CD4-positive, alpha-beta T cell (primary cell): ENCODE measurements around the gene SELPLG. TPM values are rescaled to one million over a fixed set of nuclear protein-coding genes. Genes with fewer than 3 reads are reported as not detected.
"Not testable (repeated sequence)": the region's sequence is repeated elsewhere in the genome, so short reads cannot be mapped to it uniquely, and the experiment has no call there.

Experiments
- ATAC-seq: fragments of 200-7000 bp; cut with Tn5 transposase; one replicate; pipeline ENCODE4 v1.10.0; 2022; ENCODE audit warnings: mild to moderate bottlenecking; ENCODE audit not compliant: poor library complexity
- CTCF ChIA-PET: fragments of 350-600 bp; sonication (Branson Sonifier 250); formaldehyde crosslinking; loops from one replicate; lab custom pipeline; 2021; ENCODE audit warnings: antibody characterized with exemption, inconsistent platforms; lab: Charles Lee
- POLR2A ChIA-PET: fragments of 350-600 bp; sonication (Branson Sonifier 250); formaldehyde crosslinking; loops from one replicate; lab custom pipeline; 2021; ENCODE audit warnings: antibody characterized with exemption, inconsistent platforms; lab: Charles Lee
- DNase-seq, 14 experiments: peaks; one replicate each; pipeline ENCODE4 v3.0.0-alpha.2; 2013 to 2020; ENCODE audit warnings: mixed read lengths in 2 of 14
- H3K27ac ChIP-seq, 2 donors: one replicate each; pipeline versions ENCODE4 v1.5.1 to v1.7.0; 2013; ENCODE audit warnings: low read length in 2 of 2, low read depth in 1 of 2, mild to moderate bottlenecking in 1 of 2
- H3K27me3 ChIP-seq, 2 experiments: 1 replicate in 1 of 2; 2 replicates in 1 of 2; pipeline versions ENCODE4 v1.6.1 to v1.7.0; 2013; ENCODE audit warnings: low read length in 2 of 2, control low read depth in 1 of 2, mild to moderate bottlenecking in 1 of 2, moderate library complexity in 1 of 2; ENCODE audit not compliant: insufficient read depth in 2 of 2, control insufficient read depth in 1 of 2
- H3K36me3 ChIP-seq: one replicate; pipeline ENCODE4 v1.6.1; 2013; ENCODE audit warnings: low read length, control low read depth; ENCODE audit not compliant: insufficient read depth
- H3K4me1 ChIP-seq: one replicate; pipeline ENCODE4 v1.6.1; 2013; ENCODE audit warnings: low read length, control low read depth; ENCODE audit not compliant: insufficient read depth
- H3K4me3 ChIP-seq: one replicate; pipeline ENCODE4 v1.5.1; 2013; ENCODE audit warnings: mild to moderate bottlenecking, low read length, moderate library complexity
- H3K9me3 ChIP-seq, 2 experiments: 1 replicate in 1 of 2; 2 replicates in 1 of 2; pipeline versions ENCODE4 v1.6.1 to v1.7.0; 2013; ENCODE audit warnings: low read length in 2 of 2, mild to moderate bottlenecking in 2 of 2, control low read depth in 1 of 2, moderate library complexity in 1 of 2; ENCODE audit not compliant: control insufficient read depth in 1 of 2, insufficient read depth in 1 of 2
- H3K27ac Mint-ChIP-seq: one replicate; pipeline ENCODE4 v1.8.0; 2020; ENCODE audit warnings: mixed read lengths
- H3K27me3 Mint-ChIP-seq: one replicate; pipeline ENCODE4 v1.8.0; 2021; ENCODE audit warnings: mixed read lengths
- H3K36me3 Mint-ChIP-seq: one replicate; pipeline ENCODE4 v1.8.0; 2021; ENCODE audit warnings: low read depth, mixed read lengths
- H3K4me1 Mint-ChIP-seq: one replicate; pipeline ENCODE4 v1.8.0; 2021; ENCODE audit warnings: low read depth, mixed read lengths
- H3K4me3 Mint-ChIP-seq: one replicate; pipeline ENCODE4 v1.8.0; 2020; ENCODE audit warnings: mild to moderate bottlenecking, mixed read lengths
- H3K9me3 Mint-ChIP-seq: one replicate; pipeline ENCODE4 v1.8.0; 2020; ENCODE audit warnings: mixed read lengths
- intact Hi-C, 2 experiments: fragments of 100-400 bp; cut with DNase I in 1 of 2; cut with micrococcal nuclease in 1 of 2; formaldehyde crosslinking; loops; one replicate each; pipeline versions ENCODE4 v1.15.1 to v1.9.0; 2023 to 2025; cut with DNase I, micrococcal nuclease
- total RNA-seq, 174 experiments: library from RNA in 2 of 174; stranded (reverse) in 2 of 174; gene quantifications; one replicate each; pipeline ENCODE4 v1.2.3 and lab custom pipeline; 2021 to 2026
- TF ChIP-seq, protein P1 (sequence below): fragments of 200-600 bp; IDR thresholded peaks from one replicate; pipeline ENCODE4 v1.8.0; 2022; ENCODE audit warnings: antibody characterized with exemption, mild to moderate bottlenecking

Gene SELPLG
- total RNA-seq, 2 experiments from 2014 or later = 25.7 to 27.8 TPM

GRCh38 chr12:108594323-108594903 lies 39.3 kb downstream of the SELPLG start:
- no peaks in the 10 kb centered on the region for H3K9me3 ChIP-seq
- ChIA-PET CTCF (no interaction called here), POLR2A (no interaction called here)
- intact Hi-C loops = no loop called here
- H3K9me3 Mint-ChIP-seq = no peaks in the 10 kb centered on the region
- H3K36me3 Mint-ChIP-seq = no peaks in the 10 kb centered on the region
- H3K27me3 Mint-ChIP-seq = no peaks in the 10 kb centered on the region
- H3K4me1 Mint-ChIP-seq = no peaks in the 10 kb centered on the region
- ATAC-seq = no peak
- DNase-seq = no peak
- H3K27ac Mint-ChIP-seq = no peak overlapping the region
- H3K36me3 ChIP-seq = no peaks in the 10 kb centered on the region
- no peaks in the 10 kb centered on the region for H3K27me3 ChIP-seq
- no peak overlapping the region for H3K4me3 Mint-ChIP-seq
- no peak overlapping the region for H3K4me3 ChIP-seq
- TF ChIP-seq, protein P1, sequence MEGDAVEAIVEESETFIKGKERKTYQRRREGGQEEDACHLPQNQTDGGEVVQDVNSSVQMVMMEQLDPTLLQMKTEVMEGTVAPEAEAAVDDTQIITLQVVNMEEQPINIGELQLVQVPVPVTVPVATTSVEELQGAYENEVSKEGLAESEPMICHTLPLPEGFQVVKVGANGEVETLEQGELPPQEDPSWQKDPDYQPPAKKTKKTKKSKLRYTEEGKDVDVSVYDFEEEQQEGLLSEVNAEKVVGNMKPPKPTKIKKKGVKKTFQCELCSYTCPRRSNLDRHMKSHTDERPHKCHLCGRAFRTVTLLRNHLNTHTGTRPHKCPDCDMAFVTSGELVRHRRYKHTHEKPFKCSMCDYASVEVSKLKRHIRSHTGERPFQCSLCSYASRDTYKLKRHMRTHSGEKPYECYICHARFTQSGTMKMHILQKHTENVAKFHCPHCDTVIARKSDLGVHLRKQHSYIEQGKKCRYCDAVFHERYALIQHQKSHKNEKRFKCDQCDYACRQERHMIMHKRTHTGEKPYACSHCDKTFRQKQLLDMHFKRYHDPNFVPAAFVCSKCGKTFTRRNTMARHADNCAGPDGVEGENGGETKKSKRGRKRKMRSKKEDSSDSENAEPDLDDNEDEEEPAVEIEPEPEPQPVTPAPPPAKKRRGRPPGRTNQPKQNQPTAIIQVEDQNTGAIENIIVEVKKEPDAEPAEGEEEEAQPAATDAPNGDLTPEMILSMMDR = no peak
- H3K27ac ChIP-seq = no peak overlapping the region
- no peaks in the 10 kb centered on the region for H3K4me1 ChIP-seq

GRCh38 chr12:108592033-108592909 lies 41.4 kb downstream of the SELPLG start:
- ChIA-PET POLR2A (no interaction called here), CTCF (no interaction called here)
- no peak overlapping the region for H3K27ac Mint-ChIP-seq
- H3K9me3 Mint-ChIP-seq = no peaks in the 10 kb centered on the region
- H3K4me1 Mint-ChIP-seq = no peaks in the 10 kb centered on the region
- no peak overlapping the region for H3K4me3 ChIP-seq
- ATAC-seq = no peak
- no peaks in the 10 kb centered on the region for H3K9me3 ChIP-seq
- H3K36me3 ChIP-seq = no peaks in the 10 kb centered on the region
- no peak overlapping the region for H3K27ac ChIP-seq
- no peaks in the 10 kb centered on the region for H3K27me3 ChIP-seq
- TF ChIP-seq, protein P1 = no peak
- H3K4me3 Mint-ChIP-seq = no peak overlapping the region
- intact Hi-C loops = no loop called here
- H3K4me1 ChIP-seq = no peaks in the 10 kb centered on the region
- no peak for DNase-seq
- H3K36me3 Mint-ChIP-seq = no peaks in the 10 kb centered on the region
- no peaks in the 10 kb centered on the region for H3K27me3 Mint-ChIP-seq

DNA sequence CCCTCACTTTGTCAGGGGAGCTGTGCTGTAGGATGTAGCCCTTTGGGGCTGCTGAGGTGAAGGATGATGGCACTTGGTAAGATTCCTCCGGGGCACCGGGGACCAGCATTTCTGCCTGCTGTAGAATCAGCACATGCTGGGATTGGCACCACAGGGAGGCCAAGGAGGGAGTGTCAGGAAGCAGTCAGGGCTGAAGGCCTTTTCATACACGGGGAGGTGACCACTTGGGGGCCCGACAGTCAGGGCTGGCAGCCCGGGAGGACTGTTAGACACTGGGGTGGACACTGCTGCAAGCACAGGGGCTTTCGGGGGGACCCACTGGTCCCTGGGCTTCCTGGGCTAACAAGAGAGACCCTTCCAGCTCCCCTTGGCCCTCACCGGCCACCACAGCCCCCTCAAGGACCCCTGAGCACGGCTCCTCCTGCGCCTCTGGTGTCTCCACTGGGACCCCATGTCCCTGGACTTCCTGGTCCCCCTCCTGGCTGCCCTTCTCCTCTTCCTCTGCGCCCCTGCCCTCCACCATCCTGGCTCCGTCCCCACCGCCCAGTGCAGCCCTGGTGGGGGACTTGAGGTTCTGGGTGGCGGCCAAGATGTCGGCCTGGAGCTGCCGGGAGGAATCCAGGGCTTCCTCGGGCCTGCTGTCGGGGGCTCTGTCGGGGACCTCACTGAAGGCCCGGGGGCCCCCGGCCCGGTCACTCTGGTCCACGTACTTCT lies 42.3 kb downstream of the SELPLG start:
- ATAC-seq = no peak
- TF ChIP-seq, protein P1 = no peak
- no peaks in the 10 kb centered on the region for H3K4me1 Mint-ChIP-seq
- Histone ChIP-seq H3K4me3 (no peak overlapping the region), H3K9me3 (no peaks in the 10 kb centered on the region), H3K27ac (no peak overlapping the region), H3K4me1 (no peaks in the 10 kb centered on the region), H3K27me3 (no peaks in the 10 kb centered on the region), H3K36me3 (no peaks in the 10 kb centered on the region)
- ChIA-PET CTCF (no interaction called here), POLR2A (no interaction called here)
- no peak for DNase-seq
- no peaks in the 10 kb centered on the region for H3K27me3 Mint-ChIP-seq
- H3K36me3 Mint-ChIP-seq = no peaks in the 10 kb centered on the region
- H3K27ac Mint-ChIP-seq = no peak overlapping the region
- H3K4me3 Mint-ChIP-seq = no peak overlapping the region
- H3K9me3 Mint-ChIP-seq = no peaks in the 10 kb centered on the region
- intact Hi-C loops = no loop called here

- H3K9me3 ChIP-seq, POLR2A ChIA-PET, H3K27me3 ChIP-seq, H3K9me3 Mint-ChIP-seq, H3K4me3 Mint-ChIP-seq, H3K36me3 ChIP-seq, ATAC-seq, H3K4me1 ChIP-seq, H3K36me3 Mint-ChIP-seq, H3K27ac Mint-ChIP-seq, H3K27ac ChIP-seq, DNase-seq, H3K4me3 ChIP-seq, H3K4me1 Mint-ChIP-seq, intact Hi-C loops, CTCF ChIA-PET, H3K27me3 Mint-ChIP-seq: not testable (repeated sequence)
These were observed 43.2 kb downstream of the SELPLG start for GRCh38 chr12:108590463-108590862.
